IMR-90 (cell line): Measurements from ENCODE around the gene CIZ1. TPM values are rescaled to one million over a fixed set of nuclear protein-coding genes. Genes with fewer than 3 reads are reported as not detected.
A peak's percentile ranks its signal among the peaks of the same experiment; 100 is the strongest.

Source experiments
- ATAC-seq: fragments of 200-7000 bp; cut with Tn5 transposase; 2 replicates; pipeline ENCODE4 v1.9.1; 2020; ENCODE audit warnings: low read depth, mild to moderate bottlenecking, moderate library complexity
- BruUV-seq: library from RNA; stranded (reverse); fragments of 400-500 nt; replicated peaks from 2 replicates; lab custom pipeline; 2021; lab: Mats Ljungman, UMichigan
- CTCF ChIA-PET: fragments of 300-600 bp; formaldehyde crosslinking; extraction: SDS; loops from one replicate; lab custom pipeline; 2021; ENCODE audit warnings: antibody characterized with exemption; lab: Yijun Ruan, JAX
- POLR2A ChIA-PET: fragments of 300-600 bp; sonication (Branson Sonifier 250); formaldehyde crosslinking; loops from one replicate; lab custom pipeline; 2022; ENCODE audit warnings: antibody characterized with exemption; ENCODE audit not compliant: unreplicated experiment; lab: Charles Lee
- DNase-seq: peaks from one replicate; pipeline ENCODE4 v3.0.0; 2013
- H2AFZ ChIP-seq: replicated peaks from 2 replicates; pipeline ENCODE3; 2013; ENCODE audit warnings: low read length, mild to moderate bottlenecking; ENCODE audit not compliant: poor library complexity
- H2AK5ac ChIP-seq: 2 replicates; pipeline ENCODE4 v1.6.1; 2013; ENCODE audit warnings: low read depth, low read length, inconsistent platforms
- H2AK9ac ChIP-seq: replicated peaks from 2 replicates; pipeline ENCODE3; 2013; ENCODE audit warnings: mild to moderate bottlenecking, low read depth, low read length, moderate library complexity; ENCODE audit not compliant: poor library complexity
- H2BK120ac ChIP-seq: 2 replicates; pipeline ENCODE4 v1.6.1; 2013; ENCODE audit warnings: low read depth, low read length, inconsistent platforms
- H2BK15ac ChIP-seq: 3 replicates; pipeline ENCODE4 v1.6.1; 2013; ENCODE audit warnings: low read depth, low read length, inconsistent platforms
- H2BK20ac ChIP-seq: 2 replicates; pipeline ENCODE4 v1.6.1; 2013; ENCODE audit warnings: low read depth, mild to moderate bottlenecking, inconsistent platforms, low read length, moderate library complexity
- H2BK5ac ChIP-seq: 2 replicates; pipeline ENCODE4 v1.6.1; 2013; ENCODE audit warnings: mild to moderate bottlenecking, low read depth, low read length, inconsistent platforms; ENCODE audit not compliant: poor library complexity, severe bottlenecking
- H3K14ac ChIP-seq: replicated peaks from 2 replicates; pipeline ENCODE4 v1.6.1; 2013; ENCODE audit warnings: low read depth, low read length, inconsistent platforms
- H3K18ac ChIP-seq: 2 replicates; pipeline ENCODE4 v1.6.1; 2013; ENCODE audit warnings: low read depth, low read length, control low read depth
- H3K23ac ChIP-seq: 2 replicates; pipeline ENCODE4 v1.6.1; 2013; ENCODE audit warnings: low read depth, low read length, inconsistent platforms
- H3K27ac ChIP-seq: 2 replicates; pipeline ENCODE4 v1.5.1; 2013; ENCODE audit warnings: mild to moderate bottlenecking, control low read depth, low read length; ENCODE audit not compliant: insufficient read depth
- H3K27me3 ChIP-seq: 2 replicates; pipeline ENCODE4 v1.6.1; 2013; ENCODE audit warnings: low read length; ENCODE audit not compliant: control insufficient read depth, insufficient read depth
- H3K36me3 ChIP-seq: 2 replicates; pipeline ENCODE4 v1.6.1; 2013; ENCODE audit warnings: low read length, mixed read lengths; ENCODE audit not compliant: control insufficient read depth, insufficient read depth
- H3K4ac ChIP-seq: 2 replicates; pipeline ENCODE4 v1.6.1; 2013; ENCODE audit warnings: low read depth, low read length, inconsistent platforms
- H3K4me1 ChIP-seq: 2 replicates; pipeline ENCODE4 v1.6.1; 2013; ENCODE audit warnings: low read length, mixed read lengths; ENCODE audit not compliant: control insufficient read depth, insufficient read depth
- H3K4me2 ChIP-seq: 2 replicates; pipeline ENCODE4 v1.6.1; 2013; ENCODE audit warnings: low read depth, mild to moderate bottlenecking, control low read depth, low read length, moderate library complexity
- H3K4me3 ChIP-seq: 2 replicates; pipeline ENCODE4 v1.5.1; 2013; ENCODE audit warnings: low read depth, mild to moderate bottlenecking, control low read depth, low read length, moderate library complexity; ENCODE audit not compliant: insufficient read depth
- H3K56ac ChIP-seq: 2 replicates; pipeline ENCODE4 v1.6.1; 2013; ENCODE audit warnings: low read length, inconsistent platforms; ENCODE audit not compliant: insufficient read depth; ENCODE audit errors: extremely low read depth
- H3K79me1 ChIP-seq, 2 experiments: 2 replicates each; pipeline ENCODE4 v1.6.1; 2013; ENCODE audit warnings: low read length in 2 of 2, inconsistent platforms in 1 of 2, low read depth in 1 of 2
- H3K9ac ChIP-seq: 2 replicates; pipeline ENCODE4 v1.6.1; 2013; ENCODE audit warnings: low read depth, low read length, control low read depth
- H3K9me1 ChIP-seq: 2 replicates; pipeline ENCODE4 v1.6.1; 2013; ENCODE audit warnings: low read length, inconsistent platforms; ENCODE audit not compliant: insufficient read depth
- H3K9me3 ChIP-seq: 2 replicates; pipeline ENCODE4 v1.6.1; 2013; ENCODE audit warnings: low read length; ENCODE audit not compliant: control insufficient read depth, insufficient read depth
- H4K20me1 ChIP-seq: 2 replicates; pipeline ENCODE4 v1.6.1; 2013; ENCODE audit warnings: low read length, inconsistent platforms; ENCODE audit not compliant: insufficient read depth
- H4K5ac ChIP-seq: 2 replicates; pipeline ENCODE4 v1.6.1; 2013; ENCODE audit warnings: mild to moderate bottlenecking, low read depth, low read length, control low read depth
- H4K8ac ChIP-seq, 2 experiments: 2 replicates each; pipeline ENCODE4 v1.6.1; 2013; ENCODE audit warnings: low read depth in 2 of 2, low read length in 2 of 2, control low read depth in 1 of 2, inconsistent platforms in 1 of 2
- H4K91ac ChIP-seq: 2 replicates; pipeline ENCODE4 v1.6.1; 2013; ENCODE audit warnings: low read depth, low read length, inconsistent platforms; ENCODE audit not compliant: insufficient read depth
- CHD1 ChIP-seq: IDR thresholded peaks from 2 replicates; pipeline ENCODE4 v1.6.1; 2012; ENCODE audit warnings: low read depth, low read length, improper control_type of control experiment
- ELK1 ChIP-seq: fragments of 150-350 bp; IDR thresholded peaks from 2 replicates; pipeline ENCODE4 v1.6.1; 2016; ENCODE audit warnings: low read depth, mild to moderate bottlenecking, low read length, moderate library complexity, borderline replicate concordance
- MAFK ChIP-seq: IDR thresholded peaks from 2 replicates; pipeline ENCODE4 v1.6.1; 2012; ENCODE audit warnings: low read depth, low read length, improper control_type of control experiment
- MAZ ChIP-seq: IDR thresholded peaks from 2 replicates; pipeline ENCODE4 v1.6.1; 2012; ENCODE audit warnings: low read depth, mild to moderate bottlenecking, low read length, improper control_type of control experiment, moderate library complexity, borderline replicate concordance
- MXI1 ChIP-seq: IDR thresholded peaks from 2 replicates; pipeline ENCODE4 v1.6.1; 2012; ENCODE audit warnings: low read depth, mild to moderate bottlenecking, low read length, moderate library complexity, borderline replicate concordance
- NFE2L2 ChIP-seq: fragments of 150-350 bp; IDR thresholded peaks from 2 replicates; pipeline ENCODE4 v1.6.1; 2016; ENCODE audit warnings: low read depth, mild to moderate bottlenecking, low read length
- POLR2A ChIP-seq: IDR thresholded peaks from 2 replicates; pipeline ENCODE4 v1.6.1; 2012; ENCODE audit warnings: mild to moderate bottlenecking, low read depth, low read length
- RAD21 ChIP-seq: IDR thresholded peaks from 2 replicates; pipeline ENCODE4 v1.6.1; 2012; ENCODE audit warnings: low read length, improper control_type of control experiment
- RCOR1 ChIP-seq: IDR thresholded peaks from 2 replicates; pipeline ENCODE4 v1.6.1; 2012; ENCODE audit warnings: mild to moderate bottlenecking, low read length, improper control_type of control experiment; ENCODE audit not compliant: insufficient replicate concordance
- RFX5 ChIP-seq: IDR thresholded peaks from 2 replicates; pipeline ENCODE4 v1.8.0; 2012; ENCODE audit warnings: low read depth, mild to moderate bottlenecking, low read length, moderate library complexity
- SMC3 ChIP-seq: fragments of 150-350 bp; IDR thresholded peaks from 2 replicates; pipeline ENCODE4 v1.6.1; 2016; ENCODE audit warnings: low read depth, mild to moderate bottlenecking, antibody characterized with exemption, low read length, moderate library complexity
- WGBS, 2 experiments: methylation state at CpG; one replicate each; pipeline versions ENCODE4 v1.1.5 to v1.1.7; 2013; ENCODE audit warnings: missing lambda C conversion rate in 2 of 2; ENCODE audit not compliant: insufficient read length in 1 of 2; ENCODE audit errors: extremely low coverage in 2 of 2; 5-methylcytosine and 5-hydroxymethylcytosine counted together
- dilution Hi-C: fragments of 300-500 bp; cut with HindIII; formaldehyde crosslinking; loops from one replicate; pipeline ENCODE4 v1.14.3; 2018; ENCODE audit warnings: low sequenced_read_pairs; ENCODE audit not compliant: unreplicated experiment
- in situ Hi-C: fragments of 300-500 bp; cut with MboI; formaldehyde crosslinking; loops from 3 replicates; pipeline ENCODE4 v1.14.3; 2019; ENCODE audit warnings: low sequenced_read_pairs, inconsistent platforms, mixed read lengths
- intact Hi-C: fragments of 100-400 bp; cut with micrococcal nuclease; formaldehyde crosslinking; loops from 2 replicates; pipeline ENCODE4 v1.10.0; 2022
- polyA plus RNA-seq, 3 experiments: library from polyadenylated mRNA; depleted of rRNA; stranded (reverse); fragments of >200 nt; gene quantifications; 2 replicates each; pipeline ENCODE4 v1.2.3, GENCODE V29; 2012; ENCODE audit warnings: low replicate concordance in 1 of 3
- total RNA-seq: library from RNA; depleted of rRNA; stranded (reverse); fragments of >200 nt; gene quantifications from 2 replicates; pipeline ENCODE4 v1.2.3, GENCODE V29; 2012

The CIZ1 gene
- total and polyA plus RNA-seq, 2 of the 4 experiments (the other 2 are of a cell fraction): 13.8 to 51.9 TPM

GRCh38 chr9:128193469-128194096, 2.2 kb upstream of the CIZ1 start:
- TF ChIP-seq ELK1: no peak
- no peak for TF ChIP-seq RCOR1
- no peak for TF ChIP-seq MAFK
- no peak for TF ChIP-seq RFX5
- TF ChIP-seq RAD21: no peak
- no peak for TF ChIP-seq MAZ
- no peak for TF ChIP-seq NFE2L2
- TF ChIP-seq POLR2A: no peak
- no peak for TF ChIP-seq CHD1
- TF ChIP-seq MXI1: no peak
- no peak for TF ChIP-seq SMC3
- Histone ChIP-seq H2AK5ac (no peak overlapping the region; the same call in 1 of the 2 replicates), H2AFZ (peak overlapping the region; percentile 96), H2BK20ac (no peak overlapping the region), H4K8ac (peak overlapping the region in 1 of 2 experiments; percentile 54; a peak in 2 of 4 replicates), H3K56ac (no peak overlapping the region), H2BK120ac (no peak overlapping the region), H2BK15ac (no peak overlapping the region), H3K4me3 (no peak overlapping the region), H3K4ac (no peak overlapping the region), H3K4me2 (no peak overlapping the region), H4K20me1 (no peaks in the 10 kb centered on the region), H3K79me1 (peaks cover 14 to 28% of the 10 kb centered on the region in 2 experiments), H3K14ac (no peak overlapping the region), H3K9me1 (peaks cover 9% of the 10 kb centered on the region; the same call in 1 of the 2 replicates), H2BK5ac (no peak overlapping the region), H3K23ac (no peak overlapping the region), H3K9ac (no peak overlapping the region), H2AK9ac (no peak overlapping the region), H3K36me3 (peaks cover 10% of the 10 kb centered on the region), H4K91ac (0 out of 2 replicates have a peak overlapping the region, but pooled peaks have one; percentile 31), H3K27me3 (no peaks in the 10 kb centered on the region), H3K9me3 (no peaks in the 10 kb centered on the region), H3K18ac (no peak overlapping the region), H4K5ac (no peak overlapping the region), H3K27ac (no peak overlapping the region), H3K4me1 (peaks cover 10% of the 10 kb centered on the region)
- ChIA-PET POLR2A (no interaction called here), CTCF (interaction anchor here (0.8 to 1.2 kb wide), 2 partner anchors 19 to 62 kb away, joined by 3 read pairs; no protein-coding TSS in a partner anchor)
- BruUV-seq: no TSS peak
- ATAC-seq (no peak), DNase-seq (no peak)
- in situ Hi-C loops: no loop called here
- WGBS, 2 experiments: 93% methylated on average over 8 of the region's 14 CpGs; no CpG with 5 or more reads in 1 of the 2 experiments
- intact Hi-C loops: no loop called here
- dilution Hi-C loops: no loop called here
